PFSK-1 (cell line): ENCODE results near the gene TMEM184A.

Experiments used
- POLR2AphosphoS5 ChIP-seq: IDR thresholded peaks from 2 replicates; pipeline ENCODE4 v1.6.1; 2012; ENCODE audit warnings: low read depth, mild to moderate bottlenecking, control low read depth, low read length, moderate library complexity
- TF ChIP-seq, protein P1 (sequence below), 2 experiments: IDR thresholded peaks; 2 replicates each; pipeline versions ENCODE4 v1.6.1 to v1.8.0; 2011 to 2012; ENCODE audit warnings: low read depth in 2 of 2, low read length in 2 of 2, control low read depth in 1 of 2, inconsistent platforms in 1 of 2, mild to moderate bottlenecking in 1 of 2, moderate library complexity in 1 of 2; ENCODE audit not compliant: insufficient read depth in 1 of 2

DNA sequence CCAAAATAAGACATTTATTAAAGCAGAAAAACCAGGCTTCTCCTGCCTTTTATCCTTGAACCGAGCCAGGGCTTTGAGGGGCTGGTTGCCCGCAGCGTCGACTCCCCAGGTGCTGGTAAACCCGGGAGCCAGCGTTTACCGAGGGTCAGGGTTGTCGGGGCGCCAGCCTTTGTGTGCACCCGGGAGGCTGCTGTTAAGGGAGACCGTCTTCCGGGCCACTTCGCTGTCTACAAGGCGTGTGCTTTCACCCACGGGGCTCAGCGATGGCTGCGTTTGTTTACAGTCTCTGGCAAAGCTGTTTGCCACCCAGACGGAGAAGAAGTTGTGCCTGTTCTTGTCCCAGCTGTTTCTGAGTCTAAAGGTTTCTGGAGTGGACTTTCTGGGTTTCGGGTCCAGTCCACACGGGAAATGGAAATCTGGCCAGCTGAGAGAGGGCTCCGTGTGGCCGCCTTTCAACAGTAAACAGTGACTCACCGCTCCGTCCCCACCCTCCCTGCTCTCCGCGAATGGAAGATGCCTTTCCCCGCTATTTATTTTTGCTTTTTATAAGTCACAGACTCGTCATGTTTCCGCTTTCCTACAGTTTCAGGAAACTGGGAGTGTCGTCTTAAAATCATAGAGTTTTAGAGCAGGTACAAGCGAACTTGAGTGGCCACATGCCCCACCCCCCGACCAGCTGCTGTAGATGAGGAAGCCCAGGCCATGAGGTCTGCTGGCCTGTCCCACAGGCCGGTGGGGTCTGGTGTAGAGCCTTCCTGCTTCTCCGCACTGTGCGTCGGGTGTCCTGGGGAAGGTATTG lies 23.4 kb downstream of the TMEM184A start:
- TF ChIP-seq, protein P1, sequence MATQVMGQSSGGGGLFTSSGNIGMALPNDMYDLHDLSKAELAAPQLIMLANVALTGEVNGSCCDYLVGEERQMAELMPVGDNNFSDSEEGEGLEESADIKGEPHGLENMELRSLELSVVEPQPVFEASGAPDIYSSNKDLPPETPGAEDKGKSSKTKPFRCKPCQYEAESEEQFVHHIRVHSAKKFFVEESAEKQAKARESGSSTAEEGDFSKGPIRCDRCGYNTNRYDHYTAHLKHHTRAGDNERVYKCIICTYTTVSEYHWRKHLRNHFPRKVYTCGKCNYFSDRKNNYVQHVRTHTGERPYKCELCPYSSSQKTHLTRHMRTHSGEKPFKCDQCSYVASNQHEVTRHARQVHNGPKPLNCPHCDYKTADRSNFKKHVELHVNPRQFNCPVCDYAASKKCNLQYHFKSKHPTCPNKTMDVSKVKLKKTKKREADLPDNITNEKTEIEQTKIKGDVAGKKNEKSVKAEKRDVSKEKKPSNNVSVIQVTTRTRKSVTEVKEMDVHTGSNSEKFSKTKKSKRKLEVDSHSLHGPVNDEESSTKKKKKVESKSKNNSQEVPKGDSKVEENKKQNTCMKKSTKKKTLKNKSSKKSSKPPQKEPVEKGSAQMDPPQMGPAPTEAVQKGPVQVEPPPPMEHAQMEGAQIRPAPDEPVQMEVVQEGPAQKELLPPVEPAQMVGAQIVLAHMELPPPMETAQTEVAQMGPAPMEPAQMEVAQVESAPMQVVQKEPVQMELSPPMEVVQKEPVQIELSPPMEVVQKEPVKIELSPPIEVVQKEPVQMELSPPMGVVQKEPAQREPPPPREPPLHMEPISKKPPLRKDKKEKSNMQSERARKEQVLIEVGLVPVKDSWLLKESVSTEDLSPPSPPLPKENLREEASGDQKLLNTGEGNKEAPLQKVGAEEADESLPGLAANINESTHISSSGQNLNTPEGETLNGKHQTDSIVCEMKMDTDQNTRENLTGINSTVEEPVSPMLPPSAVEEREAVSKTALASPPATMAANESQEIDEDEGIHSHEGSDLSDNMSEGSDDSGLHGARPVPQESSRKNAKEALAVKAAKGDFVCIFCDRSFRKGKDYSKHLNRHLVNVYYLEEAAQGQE (IDR thresholded peaks at IDR 0.05; ENCODE audit: insufficient read depth in 1 of 2, low read depth in 2 of 2, low read length in 2 of 2) = no peak
- TF ChIP-seq POLR2AphosphoS5 = no peak
